Activated naive CD8-positive, alpha-beta T cell treated with anti-CD3 and anti-CD28 coated beads, Interleukin-2, amount 10 ng/mL, durations not matched to agents 7 days and 5 days (primary cell): ENCODE data around the gene FBXO42. TPM values are rescaled to one million over a fixed set of nuclear protein-coding genes. Genes with fewer than 3 reads are reported as not detected.

Source experiments
- ATAC-seq: fragments of 150-1000 bp; cut with Tn5 transposase; one replicate; pipeline ENCODE4 v1.10.0; 2021; ENCODE audit warnings: low read depth, moderate library complexity
- POLR2A ChIA-PET: fragments of 350-600 bp; sonication (Branson Sonifier 250); formaldehyde crosslinking; loops from one replicate; lab custom pipeline; 2021; ENCODE audit warnings: antibody characterized with exemption; lab: Charles Lee
- DNase-seq: peaks from one replicate; pipeline ENCODE4 v3.0.0; 2021
- H3K27ac Mint-ChIP-seq: one replicate; pipeline ENCODE4 v1.8.0; 2022; ENCODE audit warnings: mild to moderate bottlenecking, mixed read lengths
- H3K27me3 Mint-ChIP-seq: one replicate; pipeline ENCODE4 v1.8.0; 2022; ENCODE audit warnings: mild to moderate bottlenecking, moderate library complexity, mixed read lengths
- H3K36me3 Mint-ChIP-seq: one replicate; pipeline ENCODE4 v1.8.0; 2021; ENCODE audit warnings: mild to moderate bottlenecking, mixed read lengths
- H3K4me1 Mint-ChIP-seq: one replicate; pipeline ENCODE4 v1.8.0; 2021; ENCODE audit warnings: mixed read lengths
- H3K4me3 Mint-ChIP-seq: one replicate; pipeline ENCODE4 v1.8.0; 2022; ENCODE audit warnings: mild to moderate bottlenecking, moderate library complexity, mixed read lengths
- H3K9me3 Mint-ChIP-seq: one replicate; pipeline ENCODE4 v1.8.0; 2021; ENCODE audit warnings: mixed read lengths
- total RNA-seq, 2 experiments: library from RNA; stranded (reverse); gene quantifications; one replicate each; pipeline ENCODE4 v1.2.3, GENCODE V29; 2021

FBXO42 gene
- total RNA-seq, 2 experiments from 2014 or later: 22.3 to 25.1 TPM

DNA sequence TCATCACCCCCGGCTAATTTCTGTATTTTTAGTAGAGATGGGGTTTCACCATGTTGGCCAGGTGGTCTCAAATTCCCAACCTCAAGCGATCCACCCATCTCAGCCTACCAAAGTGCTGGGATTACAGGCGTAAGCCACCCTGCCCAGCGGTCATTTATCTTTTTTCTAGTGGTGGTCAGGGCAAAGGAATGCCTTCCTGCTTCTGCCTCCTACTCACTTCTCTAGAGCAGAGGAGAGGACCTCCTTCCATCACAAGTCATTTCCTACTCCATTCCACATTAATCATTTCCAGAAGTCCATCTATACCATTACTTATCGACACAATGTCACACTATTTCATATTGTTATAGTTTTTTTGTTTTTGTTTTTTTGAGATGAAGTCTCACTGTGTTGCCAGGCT lies 13.3 kb downstream of the FBXO42 start:
- no peak for DNase-seq
- H3K4me3 Mint-ChIP-seq: no peak overlapping the region
- POLR2A ChIA-PET: no interaction called here
- H3K27me3 Mint-ChIP-seq: no peaks in the 10 kb centered on the region
- no peak for ATAC-seq
- H3K27ac Mint-ChIP-seq: no peak overlapping the region
- H3K4me1 Mint-ChIP-seq: peaks cover 12% of the 10 kb centered on the region
- H3K9me3 Mint-ChIP-seq: no peaks in the 10 kb centered on the region
- peaks cover 10% of the 10 kb centered on the region for H3K36me3 Mint-ChIP-seq

DNA sequence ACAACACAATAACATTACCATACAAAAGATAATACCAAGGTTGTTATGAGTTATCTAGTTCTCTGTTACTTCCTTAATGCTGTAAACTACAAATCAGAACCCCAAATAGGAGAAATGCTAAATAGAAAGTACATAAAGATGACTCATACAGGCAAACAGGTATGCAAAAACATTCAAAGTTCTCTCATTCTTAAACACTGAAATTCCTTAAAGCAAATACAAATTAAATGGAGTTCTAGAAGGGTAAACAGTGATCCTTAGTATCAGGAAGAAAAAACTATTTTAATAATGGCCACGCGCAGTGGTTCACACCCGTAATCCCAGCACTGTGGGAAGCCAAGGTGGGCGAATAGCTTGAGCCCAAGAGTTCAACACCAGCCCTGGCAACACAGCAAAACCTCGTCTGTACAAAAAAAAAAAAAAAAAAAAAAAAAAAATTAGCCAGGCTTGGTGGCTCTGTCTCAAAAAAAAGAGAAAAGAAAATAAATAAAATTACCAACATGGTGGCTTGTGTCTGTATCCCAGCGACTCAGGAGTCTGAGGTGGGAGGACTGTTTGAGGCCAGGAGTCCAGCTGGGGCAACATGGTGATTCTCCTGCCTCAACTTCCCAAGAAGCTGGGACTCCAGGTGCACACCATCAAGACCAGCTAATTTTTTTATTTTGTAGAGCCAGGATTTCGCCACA lies 17.5 kb downstream of the FBXO42 start:
- POLR2A ChIA-PET: no interaction called here
- peaks cover 14% of the 10 kb centered on the region for H3K4me1 Mint-ChIP-seq
- DNase-seq (no peak), ATAC-seq (no peak)
- H3K9me3 Mint-ChIP-seq: no peaks in the 10 kb centered on the region
- H3K36me3 Mint-ChIP-seq: peaks cover 7% of the 10 kb centered on the region
- no peaks in the 10 kb centered on the region for H3K27me3 Mint-ChIP-seq
- H3K27ac Mint-ChIP-seq: no peak overlapping the region
- no peak overlapping the region for H3K4me3 Mint-ChIP-seq

DNA sequence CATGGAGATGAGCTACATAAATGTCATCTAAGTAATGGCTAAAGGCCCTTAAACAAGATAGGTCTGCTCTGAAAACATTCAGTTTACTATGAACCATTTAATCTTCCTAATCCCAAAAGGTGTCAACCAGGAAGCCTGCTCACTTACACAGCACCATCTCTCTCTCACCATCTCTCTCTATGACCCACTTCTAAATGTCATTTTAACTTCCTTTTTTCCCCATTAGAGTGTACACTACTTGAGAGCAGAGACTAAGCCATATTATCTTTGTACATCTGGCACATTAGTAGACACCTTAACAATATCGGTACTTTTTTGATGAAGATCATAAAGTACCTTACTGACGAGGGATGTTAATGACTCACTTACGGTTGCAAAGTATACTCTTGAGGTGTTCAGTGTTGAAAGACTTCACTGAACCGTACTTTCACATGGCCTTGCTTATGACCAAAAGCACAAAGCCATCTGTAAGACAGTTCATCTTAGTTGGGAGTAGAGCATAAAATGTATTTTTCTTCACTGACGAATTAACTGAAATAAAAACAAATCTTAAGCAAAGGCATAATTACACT lies 25.4 kb downstream of the FBXO42 start:
- Mint-ChIP-seq H3K27ac (no peak overlapping the region), H3K4me1 (peaks cover 1% of the 10 kb centered on the region), H3K4me3 (no peak overlapping the region), H3K27me3 (no peaks in the 10 kb centered on the region), H3K36me3 (peaks cover 17% of the 10 kb centered on the region), H3K9me3 (no peaks in the 10 kb centered on the region)
- ATAC-seq: no peak
- DNase-seq: no peak
- POLR2A ChIA-PET: no interaction called here

DNA sequence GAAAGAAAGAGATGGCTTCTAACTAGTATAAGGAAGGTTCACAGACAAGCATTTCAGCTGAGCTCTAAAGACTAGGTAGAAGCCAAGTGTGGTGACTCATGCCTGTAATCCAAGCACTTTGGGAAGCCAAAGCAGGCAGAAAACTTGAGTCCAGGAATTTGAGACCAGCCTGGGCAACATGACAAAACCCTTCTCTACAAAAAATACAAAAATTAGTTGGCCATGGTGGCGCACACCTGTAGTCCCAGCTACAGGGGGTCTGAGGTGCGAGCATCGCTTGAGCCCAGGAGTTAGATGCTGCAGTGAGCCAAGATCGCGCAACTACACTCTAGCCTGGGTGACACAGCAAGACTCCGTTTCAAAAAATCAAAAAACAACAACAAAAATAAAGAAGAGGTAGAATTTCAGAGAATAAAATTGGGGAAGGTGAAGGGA lies 27.8 kb downstream of the FBXO42 start:
- no peak for DNase-seq
- ATAC-seq: no peak
- Mint-ChIP-seq H3K4me3 (no peak overlapping the region), H3K36me3 (peaks cover 15% of the 10 kb centered on the region), H3K27me3 (no peaks in the 10 kb centered on the region), H3K9me3 (no peaks in the 10 kb centered on the region), H3K27ac (no peak overlapping the region), H3K4me1 (peaks cover 4% of the 10 kb centered on the region)
- POLR2A ChIA-PET: no interaction called here

DNA sequence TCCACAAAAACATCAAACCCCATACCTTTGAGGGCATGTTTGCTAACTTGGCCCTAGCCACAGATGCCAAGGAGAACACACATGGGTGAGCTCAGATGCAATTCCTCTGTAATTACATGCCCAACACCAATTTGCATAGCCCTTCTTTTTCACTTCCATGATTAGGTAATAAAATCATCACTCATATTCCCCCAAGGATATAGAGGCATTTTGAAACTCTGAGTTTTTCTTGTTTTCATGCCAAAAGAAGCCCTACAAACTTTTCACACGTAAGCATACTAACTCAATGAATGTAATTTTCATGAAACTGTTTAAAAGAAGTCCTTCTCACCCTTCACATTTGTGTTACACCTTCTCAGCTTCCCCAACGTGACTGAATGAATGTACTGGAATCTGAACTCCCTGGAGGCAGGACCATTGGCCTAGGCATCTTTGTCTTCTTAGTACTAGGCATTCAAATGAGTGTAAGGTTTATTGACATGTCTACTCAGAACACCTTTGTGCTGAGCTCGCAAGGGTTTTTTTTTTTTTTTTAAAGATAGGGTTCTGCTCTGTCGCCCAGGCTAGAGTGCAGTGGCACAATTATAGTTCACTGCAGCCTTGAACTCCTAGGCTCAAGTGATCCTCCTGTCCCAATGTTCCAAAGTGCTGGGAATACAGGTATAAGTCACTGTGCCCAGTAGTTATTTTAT lies 31.0 kb downstream of the FBXO42 start:
- no peak for ATAC-seq
- DNase-seq: no peak
- Mint-ChIP-seq H3K27ac (peak overlapping the region; percentile 49), H3K27me3 (no peaks in the 10 kb centered on the region), H3K9me3 (no peaks in the 10 kb centered on the region), H3K4me1 (peaks cover 7% of the 10 kb centered on the region), H3K4me3 (no peak overlapping the region), H3K36me3 (peaks cover 5% of the 10 kb centered on the region)
- POLR2A ChIA-PET: no interaction called here

- no peaks in the 10 kb centered on the region for H3K9me3 Mint-ChIP-seq
- DNase-seq (no peak), ATAC-seq (no peak)
- H3K36me3 Mint-ChIP-seq: peaks cover 6% of the 10 kb centered on the region
- H3K27ac Mint-ChIP-seq: no peak overlapping the region
- no peaks in the 10 kb centered on the region for H3K27me3 Mint-ChIP-seq
- POLR2A ChIA-PET: no interaction called here
- no peak overlapping the region for H3K4me3 Mint-ChIP-seq
- peaks cover 6% of the 10 kb centered on the region for H3K4me1 Mint-ChIP-seq
Measured at GRCh38 chr1:16318555-16318954, 33.7 kb downstream of the FBXO42 start.

DNA sequence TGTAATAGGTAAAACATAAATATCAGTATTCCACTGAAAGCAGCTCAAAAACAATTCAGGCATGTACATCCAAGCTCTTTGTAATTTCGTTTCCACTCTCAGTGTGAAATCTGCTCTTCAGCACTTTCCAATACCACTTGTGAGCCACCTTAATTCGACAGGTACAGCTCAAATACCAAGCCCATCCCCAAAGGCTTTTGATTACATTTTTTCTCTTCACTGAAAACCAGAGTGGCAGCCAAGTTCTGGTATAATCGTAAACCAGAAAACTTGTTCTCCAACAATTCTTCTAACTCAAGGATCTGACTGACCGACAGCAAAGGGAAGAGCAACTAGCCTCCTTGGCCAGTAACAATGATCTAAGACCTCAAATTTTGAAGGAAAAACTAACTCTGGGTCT lies 36.8 kb downstream of the FBXO42 start:
- ATAC-seq (no peak), DNase-seq (no peak)
- peaks cover 3% of the 10 kb centered on the region for H3K4me1 Mint-ChIP-seq
- peaks cover 17% of the 10 kb centered on the region for H3K36me3 Mint-ChIP-seq
- POLR2A ChIA-PET: no interaction called here
- H3K27me3 Mint-ChIP-seq: no peaks in the 10 kb centered on the region
- H3K27ac Mint-ChIP-seq: no peak overlapping the region
- no peak overlapping the region for H3K4me3 Mint-ChIP-seq
- H3K9me3 Mint-ChIP-seq: no peaks in the 10 kb centered on the region

GRCh38 chr1:16307222-16307621 lies 45.1 kb downstream of the FBXO42 start:
- no peaks in the 10 kb centered on the region for H3K27me3 Mint-ChIP-seq
- no peaks in the 10 kb centered on the region for H3K9me3 Mint-ChIP-seq
- ATAC-seq: no peak
- no peaks in the 10 kb centered on the region for H3K4me1 Mint-ChIP-seq
- peaks cover 17% of the 10 kb centered on the region for H3K36me3 Mint-ChIP-seq
- DNase-seq: no peak
- H3K4me3 Mint-ChIP-seq: no peak overlapping the region
- no peak overlapping the region for H3K27ac Mint-ChIP-seq
- POLR2A ChIA-PET: no interaction called here

GRCh38 chr1:16302709-16303627 lies 49.3 kb downstream of the FBXO42 start:
- POLR2A ChIA-PET: interaction anchor here (0.6 kb wide), 1 partner anchor 8 kb away, joined by 3 read pairs; no protein-coding TSS in a partner anchor
- H3K27me3 Mint-ChIP-seq: no peaks in the 10 kb centered on the region
- no peaks in the 10 kb centered on the region for H3K4me1 Mint-ChIP-seq
- DNase-seq: no peak
- no peak overlapping the region for H3K4me3 Mint-ChIP-seq
- H3K27ac Mint-ChIP-seq: no peak overlapping the region
- H3K36me3 Mint-ChIP-seq: peaks cover 19% of the 10 kb centered on the region
- ATAC-seq: no peak
- no peaks in the 10 kb centered on the region for H3K9me3 Mint-ChIP-seq

DNA sequence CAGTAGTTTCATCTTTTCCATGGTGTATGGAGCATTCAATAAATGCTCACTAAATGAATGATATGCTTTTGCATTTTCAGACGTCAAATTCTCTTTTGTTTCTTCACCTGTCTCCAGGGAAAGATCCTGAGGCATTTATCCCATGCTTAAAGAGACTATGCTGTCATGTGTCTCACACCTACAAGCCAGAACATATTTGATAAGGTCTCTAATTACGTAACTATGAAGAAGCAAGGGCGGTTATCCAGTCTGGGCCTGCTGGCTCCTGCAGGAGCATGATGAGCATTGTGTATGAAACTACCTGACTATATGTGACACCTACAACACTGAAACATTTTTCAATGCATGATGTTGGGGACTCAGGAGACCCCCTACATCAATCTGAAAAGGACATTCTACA lies 51.8 kb downstream of the FBXO42 start:
- Mint-ChIP-seq H3K27me3 (no peaks in the 10 kb centered on the region), H3K4me3 (no peak overlapping the region), H3K27ac (no peak overlapping the region), H3K9me3 (no peaks in the 10 kb centered on the region), H3K4me1 (no peaks in the 10 kb centered on the region), H3K36me3 (peaks cover 29% of the 10 kb centered on the region)
- ATAC-seq (no peak), DNase-seq (no peak)
- POLR2A ChIA-PET: no interaction called here

- H3K27ac Mint-ChIP-seq: no peak overlapping the region
- DNase-seq (no peak), ATAC-seq (no peak)
- H3K36me3 Mint-ChIP-seq: peaks cover 40% of the 10 kb centered on the region
- no peaks in the 10 kb centered on the region for H3K9me3 Mint-ChIP-seq
- no peaks in the 10 kb centered on the region for H3K27me3 Mint-ChIP-seq
- H3K4me1 Mint-ChIP-seq: no peaks in the 10 kb centered on the region
- POLR2A ChIA-PET: no interaction called here
- H3K4me3 Mint-ChIP-seq: no peak overlapping the region
Measured at GRCh38 chr1:16298653-16299052, 53.6 kb downstream of the FBXO42 start.

- peaks cover 30% of the 10 kb centered on the region for H3K36me3 Mint-ChIP-seq
- no peaks in the 10 kb centered on the region for H3K27me3 Mint-ChIP-seq
- DNase-seq (no peak), ATAC-seq (no peak)
- POLR2A ChIA-PET: no interaction called here
- H3K4me3 Mint-ChIP-seq: no peak overlapping the region
- no peaks in the 10 kb centered on the region for H3K9me3 Mint-ChIP-seq
- no peaks in the 10 kb centered on the region for H3K4me1 Mint-ChIP-seq
- H3K27ac Mint-ChIP-seq: no peak overlapping the region
Measured at GRCh38 chr1:16296643-16297042, 55.6 kb downstream of the FBXO42 start.
